HepG2 (cell line): ENCODE data around the gene FAM3A. TPM values are rescaled to one million over a fixed set of nuclear protein-coding genes. Genes with fewer than 3 reads are reported as not detected.
A peak's percentile ranks its signal among the peaks of the same experiment; 100 is the strongest.

Source experiments
- GMEB2 ChIP-seq: IDR thresholded peaks from 2 replicates; pipeline ENCODE4 v1.6.1; 2016; ENCODE audit warnings: missing biosample characterization, missing genetic modification reagents, low read depth
- HMGXB4 ChIP-seq, 2 experiments: sonication (generic) in 1 of 2; formaldehyde crosslinking in 1 of 2; IDR thresholded peaks; 2 replicates each; pipeline versions ENCODE4 v1.4.0 to v1.6.1; 2018 to 2020; ENCODE audit warnings: missing genetic modification reagents in 2 of 2, borderline replicate concordance in 1 of 2, low read depth in 1 of 2, mild to moderate bottlenecking in 1 of 2, missing biosample characterization in 1 of 2
- MYC ChIP-seq: sonication (generic); formaldehyde crosslinking; IDR thresholded peaks from 2 replicates; pipeline ENCODE4 v1.9.0; 2021; ENCODE audit warnings: missing genetic modification reagents, borderline replicate concordance
- polyA plus RNA-seq, 8 experiments: library from polyadenylated mRNA; depleted of rRNA in 3 of 8; stranded (reverse) in 7 of 8; unstranded in 1 of 8; fragments of >200 nt; fragmentation: Illumina TruSeq in 4 of 8; extraction: Trizol in 4 of 8; gene quantifications; 2 replicates each; pipeline versions ENCODE4 v1.2.1 to v1.2.3, GENCODE V29; 2011 to 2016; ENCODE audit warnings: low read depth in 4 of 8, missing spikeins in 1 of 8, mixed read lengths in 1 of 8; ENCODE audit not compliant: insufficient read depth in 1 of 8
- total RNA-seq, 5 experiments: library from RNA; depleted of rRNA; stranded (reverse); fragments of >200 nt; fragmentation: Illumina TruSeq; extraction: Trizol; gene quantifications; 2 replicates each; pipeline ENCODE4 v1.2.3, GENCODE V29; 2016; ENCODE audit warnings: low read depth in 1 of 5
- TF ChIP-seq, protein P1 (sequence below): IDR thresholded peaks from 2 replicates; pipeline ENCODE4 v1.6.1; 2018; ENCODE audit warnings: missing genetic modification reagents

The FAM3A gene
- total and polyA plus RNA-seq, 2 of the 13 experiments (the other 11 are each of a cell fraction or from before 2014, with no cell fraction given) = 11.2 to 22.7 TPM

DNA sequence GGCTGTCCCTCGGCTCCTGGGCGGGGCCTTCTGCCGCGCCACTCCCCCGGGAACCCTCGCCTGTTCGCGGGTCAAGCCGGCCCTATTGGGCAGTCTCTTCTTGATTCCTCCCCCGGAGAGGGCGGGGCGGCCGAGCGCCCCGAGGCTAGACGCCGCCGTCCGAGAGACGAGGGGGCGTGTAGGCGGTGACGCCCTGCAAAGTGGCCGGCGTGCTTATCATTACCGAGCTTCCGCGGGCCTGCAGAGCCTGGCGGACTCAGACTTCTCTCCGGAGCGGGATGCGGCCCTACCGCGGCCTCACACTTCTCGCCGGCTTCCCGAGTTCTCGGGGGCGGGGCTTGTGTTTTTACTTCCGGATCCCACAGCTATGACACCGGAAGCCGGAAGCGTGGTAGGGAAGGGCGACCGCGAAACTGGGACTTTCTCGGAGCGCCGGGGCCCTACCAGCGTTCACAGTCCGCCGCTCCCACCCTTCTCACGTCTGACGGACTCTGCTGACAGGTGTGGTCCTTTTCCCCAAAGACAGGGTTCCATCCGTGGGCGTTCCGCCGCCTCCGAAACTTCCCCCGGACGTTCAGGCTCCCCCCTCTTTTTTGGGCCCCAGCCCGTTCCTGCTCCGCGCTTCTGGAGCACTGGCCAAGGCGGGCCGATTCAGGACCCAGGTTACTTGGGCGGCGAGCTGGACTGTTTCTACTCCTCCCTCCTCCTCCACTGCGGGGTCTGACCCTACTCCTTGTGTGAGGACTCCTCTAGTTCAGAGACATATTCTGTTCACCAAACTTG, 31.4 kb upstream of the FAM3A start, which contains the start of gene IKBKG (continued):
- TF ChIP-seq GMEB2 (CRISPR knock-in tag) (no peak), HMGXB4 (CRISPR knock-in tag; IDR thresholded peaks at IDR 0.05; ENCODE audit: borderline replicate concordance in 1 of 2, low read depth in 1 of 2) (peak in 1 of 2 experiments; percentile 43; a peak in 1 of 4 replicates), MYC (CRISPR knock-in tag) (0 out of 2 replicates have a peak, but pooled peaks have one; percentile 11)
- TF ChIP-seq, protein P1, sequence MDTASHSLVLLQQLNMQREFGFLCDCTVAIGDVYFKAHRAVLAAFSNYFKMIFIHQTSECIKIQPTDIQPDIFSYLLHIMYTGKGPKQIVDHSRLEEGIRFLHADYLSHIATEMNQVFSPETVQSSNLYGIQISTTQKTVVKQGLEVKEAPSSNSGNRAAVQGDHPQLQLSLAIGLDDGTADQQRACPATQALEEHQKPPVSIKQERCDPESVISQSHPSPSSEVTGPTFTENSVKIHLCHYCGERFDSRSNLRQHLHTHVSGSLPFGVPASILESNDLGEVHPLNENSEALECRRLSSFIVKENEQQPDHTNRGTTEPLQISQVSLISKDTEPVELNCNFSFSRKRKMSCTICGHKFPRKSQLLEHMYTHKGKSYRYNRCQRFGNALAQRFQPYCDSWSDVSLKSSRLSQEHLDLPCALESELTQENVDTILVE (CRISPR knock-in tag) = peak; percentile 44; the same call in 1 of the 2 replicates
